WTC11 (cell line): ENCODE results near the gene AGPAT3. TPM values are rescaled to one million over a fixed set of nuclear protein-coding genes. Genes with fewer than 3 reads are reported as not detected.

Experiments used
- ATAC-seq: fragments of 200-7000 bp; cut with Tn5 transposase; 2 replicates; pipeline ENCODE4 v1.10.0; 2021; ENCODE audit warnings: mild to moderate bottlenecking, moderate library complexity
- CTCF ChIA-PET: fragments of 300-600 bp; sonication (Branson Sonifier 250); formaldehyde crosslinking; loops from one replicate; lab custom pipeline; 2021; ENCODE audit warnings: antibody characterized with exemption; lab: Charles Lee
- POLR2A ChIA-PET: fragments of 350-600 bp; sonication (Branson Sonifier 250); formaldehyde crosslinking; loops from one replicate; lab custom pipeline; 2021; ENCODE audit warnings: antibody characterized with exemption; lab: Charles Lee
- DNase-seq: peaks from one replicate; pipeline ENCODE4 v3.0.0; 2021; ENCODE audit warnings: low spot score
- H3K27ac Mint-ChIP-seq: 2 replicates; pipeline ENCODE4 v1.8.0; 2021; ENCODE audit warnings: mixed read lengths
- H3K27me3 Mint-ChIP-seq: 2 replicates; pipeline ENCODE4 v1.8.0; 2021; ENCODE audit warnings: low read depth, mild to moderate bottlenecking, moderate library complexity, mixed read lengths
- H3K36me3 Mint-ChIP-seq: 2 replicates; pipeline ENCODE4 v1.8.0; 2021; ENCODE audit warnings: mixed read lengths
- H3K4me1 Mint-ChIP-seq: 2 replicates; pipeline ENCODE4 v1.8.0; 2022; ENCODE audit warnings: mixed read lengths
- H3K4me3 Mint-ChIP-seq: 2 replicates; pipeline ENCODE4 v1.8.0; 2021; ENCODE audit warnings: mild to moderate bottlenecking, moderate library complexity, mixed read lengths
- H3K9me3 Mint-ChIP-seq: 2 replicates; pipeline ENCODE4 v1.8.0; 2021; ENCODE audit warnings: mixed read lengths
- CREB1 ChIP-seq: sonication (generic); formaldehyde crosslinking; IDR thresholded peaks from 2 replicates; pipeline ENCODE4 v1.8.0; 2023; ENCODE audit warnings: mild to moderate bottlenecking, missing genetic modification reagents
- ETV6 ChIP-seq: sonication (generic); formaldehyde crosslinking; IDR thresholded peaks from 2 replicates; pipeline ENCODE4 v1.8.1; 2022; ENCODE audit warnings: mild to moderate bottlenecking, missing genetic modification reagents
- HMGA2 ChIP-seq: fragments of 250-450 bp; sonication (Bioruptor Pico); IDR thresholded peaks from 2 replicates; pipeline ENCODE4 v1.4.0; 2021; ENCODE audit warnings: mild to moderate bottlenecking, moderate library complexity
- IRF2 ChIP-seq: sonication (generic); formaldehyde crosslinking; IDR thresholded peaks from 2 replicates; pipeline ENCODE4 v1.8.0; 2022; ENCODE audit warnings: low read depth, missing genetic modification reagents, borderline replicate concordance
- KAT7 ChIP-seq: sonication (generic); formaldehyde crosslinking; IDR thresholded peaks from 2 replicates; pipeline ENCODE4 v1.8.1; 2023; ENCODE audit warnings: missing genetic modification reagents, mild to moderate bottlenecking, borderline replicate concordance
- NFATC4 ChIP-seq: fragments of 250-450 bp; sonication (Bioruptor Pico); IDR thresholded peaks from 2 replicates; pipeline ENCODE4 v1.9.0; 2021; ENCODE audit warnings: mild to moderate bottlenecking
- SMAD3 ChIP-seq: sonication (generic); formaldehyde crosslinking; IDR thresholded peaks from 2 replicates; pipeline ENCODE4 v1.8.0; 2022; ENCODE audit warnings: missing genetic modification reagents, mild to moderate bottlenecking, borderline replicate concordance
- TP53 ChIP-seq: sonication (generic); formaldehyde crosslinking; IDR thresholded peaks from 2 replicates; pipeline ENCODE4 v1.8.1; 2023; ENCODE audit warnings: mild to moderate bottlenecking, missing genetic modification reagents
- ZNF232 ChIP-seq: sonication (generic); formaldehyde crosslinking; IDR thresholded peaks from 2 replicates; pipeline ENCODE4 v1.8.0; 2022; ENCODE audit warnings: mild to moderate bottlenecking, missing genetic modification reagents
- ZNF263 ChIP-seq: sonication (generic); formaldehyde crosslinking; IDR thresholded peaks from 2 replicates; pipeline ENCODE4 v1.8.1; 2022; ENCODE audit warnings: low read depth, mild to moderate bottlenecking, moderate library complexity, missing genetic modification reagents
- ZNF396 ChIP-seq: fragments of 250-450 bp; sonication (Bioruptor Pico); IDR thresholded peaks from 2 replicates; pipeline ENCODE4 v1.8.0; 2021; ENCODE audit warnings: mild to moderate bottlenecking, moderate library complexity, borderline replicate concordance
- ZNF416 ChIP-seq: fragments of 250-450 bp; sonication (Bioruptor Pico); IDR thresholded peaks from 2 replicates; pipeline ENCODE4 v1.9.0; 2021; ENCODE audit warnings: mild to moderate bottlenecking, inconsistent platforms
- total RNA-seq: library from RNA; stranded (reverse); gene quantifications from 3 replicates; pipeline ENCODE4 v1.2.3, GENCODE V29; 2021
- TF ChIP-seq, protein P1 (sequence below): sonication (generic); formaldehyde crosslinking; IDR thresholded peaks from 2 replicates; pipeline ENCODE4 v1.8.0; 2022; ENCODE audit warnings: mild to moderate bottlenecking, missing genetic modification reagents
- TF ChIP-seq, protein P2 (sequence below): sonication (generic); formaldehyde crosslinking; IDR thresholded peaks from 2 replicates; pipeline ENCODE4 v1.8.1; 2022; ENCODE audit warnings: missing genetic modification reagents, borderline replicate concordance
- TF ChIP-seq, protein P3 (sequence below): fragments of 250-450 bp; sonication (Bioruptor Pico); IDR thresholded peaks from 2 replicates; pipeline ENCODE4 v1.9.0; 2021; ENCODE audit warnings: mild to moderate bottlenecking
- TF ChIP-seq, protein P4 (sequence below): sonication (generic); formaldehyde crosslinking; IDR thresholded peaks from 2 replicates; pipeline ENCODE4 v1.8.0; 2023; ENCODE audit warnings: mild to moderate bottlenecking, missing genetic modification reagents
- TF ChIP-seq, protein P5 (sequence below): sonication (generic); formaldehyde crosslinking; IDR thresholded peaks from 2 replicates; pipeline ENCODE4 v1.8.0; 2022; ENCODE audit warnings: mild to moderate bottlenecking, missing genetic modification reagents

The AGPAT3 gene
- total RNA-seq, 1 experiment from 2014 or later: 5.6 TPM

DNA sequence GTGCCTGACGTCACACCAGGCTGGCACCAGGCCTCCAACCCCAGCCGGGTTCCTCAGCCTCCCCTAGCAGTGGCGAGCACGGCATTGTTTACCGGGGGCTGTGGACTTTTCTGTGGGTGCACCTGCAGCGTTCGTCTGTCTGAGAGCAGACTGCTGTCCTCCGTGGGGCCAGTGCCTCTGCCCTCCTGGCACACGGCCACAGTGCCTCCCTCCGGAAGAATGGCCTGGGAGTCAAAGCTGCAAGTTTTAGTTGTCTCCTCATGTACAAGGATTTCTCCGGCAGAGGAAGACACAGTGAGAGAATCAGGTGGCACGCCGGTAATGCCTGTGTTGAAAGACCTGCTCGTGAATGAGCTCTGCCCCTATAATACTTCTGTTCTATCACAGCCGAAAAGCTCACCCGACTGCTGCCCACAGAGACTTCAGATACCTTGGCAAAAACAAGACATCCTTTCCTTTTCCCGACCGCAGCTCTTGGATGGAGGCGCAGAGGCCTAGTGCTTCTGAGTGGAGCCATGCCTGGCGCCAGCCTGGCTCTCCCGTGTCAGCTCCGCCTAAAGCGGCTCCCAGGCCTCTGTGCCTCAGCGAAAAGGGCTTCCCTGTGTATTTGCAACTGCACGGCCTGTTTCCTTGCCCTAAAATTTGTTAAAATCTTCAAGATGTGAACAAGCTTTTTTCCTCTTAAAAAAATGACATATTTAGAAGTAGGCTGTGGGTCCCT lies 71.4 kb downstream of the AGPAT3 start:
- POLR2A ChIA-PET: no interaction called here
- H3K4me3 Mint-ChIP-seq: no peak overlapping the region
- H3K27ac Mint-ChIP-seq: no peak overlapping the region
- no peaks in the 10 kb centered on the region for H3K9me3 Mint-ChIP-seq
- ATAC-seq: no peak
- no peak for TF ChIP-seq SMAD3
- no peak for TF ChIP-seq ZNF416
- TF ChIP-seq IRF2: no peak
- no peak for TF ChIP-seq ZNF396
- TF ChIP-seq ZNF232 (CRISPR knock-in tag): no peak
- TF ChIP-seq, all 79 proteins: peak for 0
- H3K27me3 Mint-ChIP-seq: no peaks in the 10 kb centered on the region
- peaks cover 10% of the 10 kb centered on the region for H3K4me1 Mint-ChIP-seq
- H3K36me3 Mint-ChIP-seq: no peaks in the 10 kb centered on the region
- CTCF ChIA-PET: interaction anchor here (0.7 to 1.8 kb wide), 4 partner anchors 9 to 147 kb away, joined by 3 to 7 read pairs (median 6); partner anchors contain the start of gene RRP1
- DNase-seq: no peak

DNA sequence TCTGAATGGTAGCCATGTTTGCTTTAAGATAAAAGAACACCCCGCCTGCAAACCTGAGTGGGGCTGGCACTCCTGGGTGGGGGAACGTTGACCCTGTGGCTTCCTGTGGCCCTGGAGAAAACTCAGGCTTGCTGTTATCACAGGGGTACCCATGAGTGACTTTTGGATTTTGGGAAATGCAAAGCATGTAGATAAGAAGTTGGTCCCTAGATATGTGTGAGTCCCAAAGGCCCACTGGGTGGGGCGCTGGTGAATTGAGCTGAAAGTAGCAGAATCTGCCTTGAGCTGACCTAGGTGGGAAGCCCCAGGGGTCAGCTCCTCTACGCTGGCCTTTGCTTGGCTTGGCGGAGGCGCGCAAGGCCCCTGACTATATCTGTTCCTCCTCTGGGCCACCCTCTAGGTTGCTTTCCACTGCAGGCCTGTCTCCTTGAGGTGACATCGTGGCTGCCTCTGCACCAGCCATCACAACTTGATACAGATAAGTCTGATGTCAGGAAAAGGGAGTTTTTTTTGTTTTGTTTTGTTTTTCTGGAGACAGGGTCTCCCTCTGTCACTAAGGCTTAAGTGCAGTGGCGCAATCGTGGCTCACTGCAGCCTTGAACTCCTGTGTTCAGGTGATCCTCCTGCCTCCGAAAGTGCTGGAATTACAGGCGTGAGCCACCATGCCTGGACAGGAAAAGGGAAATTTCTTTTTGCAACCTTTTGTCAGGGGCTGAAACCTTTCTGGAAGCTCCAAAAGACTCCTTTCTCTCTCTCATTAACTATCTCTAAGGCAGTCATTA lies 72.2 kb downstream of the AGPAT3 start:
- ChIA-PET CTCF (interaction anchor here (1.8 to 3.2 kb wide), 3 partner anchors 16 to 148 kb away, joined by 7 to 16 read pairs (median 10); partner anchors contain the start of gene RRP1), POLR2A (no interaction called here)
- no peaks in the 10 kb centered on the region for H3K27me3 Mint-ChIP-seq
- H3K27ac Mint-ChIP-seq: no peak overlapping the region
- peaks cover 10% of the 10 kb centered on the region for H3K4me1 Mint-ChIP-seq
- no peak overlapping the region for H3K4me3 Mint-ChIP-seq
- no peaks in the 10 kb centered on the region for H3K9me3 Mint-ChIP-seq
- no peak for ATAC-seq
- DNase-seq: no peak
- no peaks in the 10 kb centered on the region for H3K36me3 Mint-ChIP-seq
- TF ChIP-seq, protein P1, sequence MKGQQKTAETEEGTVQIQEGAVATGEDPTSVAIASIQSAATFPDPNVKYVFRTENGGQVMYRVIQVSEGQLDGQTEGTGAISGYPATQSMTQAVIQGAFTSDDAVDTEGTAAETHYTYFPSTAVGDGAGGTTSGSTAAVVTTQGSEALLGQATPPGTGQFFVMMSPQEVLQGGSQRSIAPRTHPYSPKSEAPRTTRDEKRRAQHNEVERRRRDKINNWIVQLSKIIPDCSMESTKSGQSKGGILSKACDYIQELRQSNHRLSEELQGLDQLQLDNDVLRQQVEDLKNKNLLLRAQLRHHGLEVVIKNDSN (CRISPR knock-in tag): no peak
- TF ChIP-seq, protein P2, sequence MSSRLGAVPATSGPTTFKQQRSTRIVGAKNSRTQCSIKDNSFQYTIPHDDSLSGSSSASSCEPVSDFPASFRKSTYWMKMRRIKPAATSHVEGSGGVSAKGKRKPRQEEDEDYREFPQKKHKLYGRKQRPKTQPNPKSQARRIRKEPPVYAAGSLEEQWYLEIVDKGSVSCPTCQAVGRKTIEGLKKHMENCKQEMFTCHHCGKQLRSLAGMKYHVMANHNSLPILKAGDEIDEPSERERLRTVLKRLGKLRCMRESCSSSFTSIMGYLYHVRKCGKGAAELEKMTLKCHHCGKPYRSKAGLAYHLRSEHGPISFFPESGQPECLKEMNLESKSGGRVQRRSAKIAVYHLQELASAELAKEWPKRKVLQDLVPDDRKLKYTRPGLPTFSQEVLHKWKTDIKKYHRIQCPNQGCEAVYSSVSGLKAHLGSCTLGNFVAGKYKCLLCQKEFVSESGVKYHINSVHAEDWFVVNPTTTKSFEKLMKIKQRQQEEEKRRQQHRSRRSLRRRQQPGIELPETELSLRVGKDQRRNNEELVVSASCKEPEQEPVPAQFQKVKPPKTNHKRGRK (CRISPR knock-in tag): no peak
- TF ChIP-seq HMGA2 (CRISPR knock-in tag): no peak
- TF ChIP-seq IRF2: no peak
- TF ChIP-seq, protein P3, sequence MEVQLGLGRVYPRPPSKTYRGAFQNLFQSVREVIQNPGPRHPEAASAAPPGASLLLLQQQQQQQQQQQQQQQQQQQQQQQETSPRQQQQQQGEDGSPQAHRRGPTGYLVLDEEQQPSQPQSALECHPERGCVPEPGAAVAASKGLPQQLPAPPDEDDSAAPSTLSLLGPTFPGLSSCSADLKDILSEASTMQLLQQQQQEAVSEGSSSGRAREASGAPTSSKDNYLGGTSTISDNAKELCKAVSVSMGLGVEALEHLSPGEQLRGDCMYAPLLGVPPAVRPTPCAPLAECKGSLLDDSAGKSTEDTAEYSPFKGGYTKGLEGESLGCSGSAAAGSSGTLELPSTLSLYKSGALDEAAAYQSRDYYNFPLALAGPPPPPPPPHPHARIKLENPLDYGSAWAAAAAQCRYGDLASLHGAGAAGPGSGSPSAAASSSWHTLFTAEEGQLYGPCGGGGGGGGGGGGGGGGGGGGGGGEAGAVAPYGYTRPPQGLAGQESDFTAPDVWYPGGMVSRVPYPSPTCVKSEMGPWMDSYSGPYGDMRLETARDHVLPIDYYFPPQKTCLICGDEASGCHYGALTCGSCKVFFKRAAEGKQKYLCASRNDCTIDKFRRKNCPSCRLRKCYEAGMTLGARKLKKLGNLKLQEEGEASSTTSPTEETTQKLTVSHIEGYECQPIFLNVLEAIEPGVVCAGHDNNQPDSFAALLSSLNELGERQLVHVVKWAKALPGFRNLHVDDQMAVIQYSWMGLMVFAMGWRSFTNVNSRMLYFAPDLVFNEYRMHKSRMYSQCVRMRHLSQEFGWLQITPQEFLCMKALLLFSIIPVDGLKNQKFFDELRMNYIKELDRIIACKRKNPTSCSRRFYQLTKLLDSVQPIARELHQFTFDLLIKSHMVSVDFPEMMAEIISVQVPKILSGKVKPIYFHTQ (CRISPR knock-in tag): no peak
- no peak for TF ChIP-seq KAT7 (CRISPR knock-in tag)
- TF ChIP-seq, protein P4, sequence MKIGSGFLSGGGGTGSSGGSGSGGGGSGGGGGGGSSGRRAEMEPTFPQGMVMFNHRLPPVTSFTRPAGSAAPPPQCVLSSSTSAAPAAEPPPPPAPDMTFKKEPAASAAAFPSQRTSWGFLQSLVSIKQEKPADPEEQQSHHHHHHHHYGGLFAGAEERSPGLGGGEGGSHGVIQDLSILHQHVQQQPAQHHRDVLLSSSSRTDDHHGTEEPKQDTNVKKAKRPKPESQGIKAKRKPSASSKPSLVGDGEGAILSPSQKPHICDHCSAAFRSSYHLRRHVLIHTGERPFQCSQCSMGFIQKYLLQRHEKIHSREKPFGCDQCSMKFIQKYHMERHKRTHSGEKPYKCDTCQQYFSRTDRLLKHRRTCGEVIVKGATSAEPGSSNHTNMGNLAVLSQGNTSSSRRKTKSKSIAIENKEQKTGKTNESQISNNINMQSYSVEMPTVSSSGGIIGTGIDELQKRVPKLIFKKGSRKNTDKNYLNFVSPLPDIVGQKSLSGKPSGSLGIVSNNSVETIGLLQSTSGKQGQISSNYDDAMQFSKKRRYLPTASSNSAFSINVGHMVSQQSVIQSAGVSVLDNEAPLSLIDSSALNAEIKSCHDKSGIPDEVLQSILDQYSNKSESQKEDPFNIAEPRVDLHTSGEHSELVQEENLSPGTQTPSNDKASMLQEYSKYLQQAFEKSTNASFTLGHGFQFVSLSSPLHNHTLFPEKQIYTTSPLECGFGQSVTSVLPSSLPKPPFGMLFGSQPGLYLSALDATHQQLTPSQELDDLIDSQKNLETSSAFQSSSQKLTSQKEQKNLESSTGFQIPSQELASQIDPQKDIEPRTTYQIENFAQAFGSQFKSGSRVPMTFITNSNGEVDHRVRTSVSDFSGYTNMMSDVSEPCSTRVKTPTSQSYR (CRISPR knock-in tag): no peak
- no peak for TF ChIP-seq SMAD3
- TF ChIP-seq TP53 (CRISPR knock-in tag): no peak
- TF ChIP-seq, protein P5, sequence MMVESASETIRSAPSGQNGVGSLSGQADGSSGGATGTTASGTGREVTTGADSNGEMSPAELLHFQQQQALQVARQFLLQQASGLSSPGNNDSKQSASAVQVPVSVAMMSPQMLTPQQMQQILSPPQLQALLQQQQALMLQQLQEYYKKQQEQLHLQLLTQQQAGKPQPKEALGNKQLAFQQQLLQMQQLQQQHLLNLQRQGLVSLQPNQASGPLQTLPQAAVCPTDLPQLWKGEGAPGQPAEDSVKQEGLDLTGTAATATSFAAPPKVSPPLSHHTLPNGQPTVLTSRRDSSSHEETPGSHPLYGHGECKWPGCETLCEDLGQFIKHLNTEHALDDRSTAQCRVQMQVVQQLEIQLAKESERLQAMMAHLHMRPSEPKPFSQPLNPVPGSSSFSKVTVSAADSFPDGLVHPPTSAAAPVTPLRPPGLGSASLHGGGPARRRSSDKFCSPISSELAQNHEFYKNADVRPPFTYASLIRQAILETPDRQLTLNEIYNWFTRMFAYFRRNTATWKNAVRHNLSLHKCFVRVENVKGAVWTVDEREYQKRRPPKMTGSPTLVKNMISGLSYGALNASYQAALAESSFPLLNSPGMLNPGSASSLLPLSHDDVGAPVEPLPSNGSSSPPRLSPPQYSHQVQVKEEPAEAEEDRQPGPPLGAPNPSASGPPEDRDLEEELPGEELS (CRISPR knock-in tag): no peak
- TF ChIP-seq NFATC4 (CRISPR knock-in tag): no peak
- TF ChIP-seq ZNF263 (CRISPR knock-in tag): no peak
- TF ChIP-seq ETV6 (CRISPR knock-in tag): no peak
- TF ChIP-seq CREB1 (CRISPR knock-in tag): no peak
